OCI-LY1 (cell line): ENCODE results near the gene ADAMTS9.

Experiments
- CTCF ChIP-seq: fragments of 200-600 bp; sonication (generic), shearing (Covaris generic); IDR thresholded peaks from 2 replicates; pipeline ENCODE4 v1.5.1; 2017; ENCODE audit warnings: mild to moderate bottlenecking, antibody characterized with exemption, low read length, moderate library complexity, mixed read lengths
- EZH2 ChIP-seq: fragments of 200-600 bp; sonication (generic), shearing (Covaris generic); IDR thresholded peaks from 2 replicates; pipeline ENCODE4 v1.8.0; 2017; ENCODE audit warnings: borderline replicate concordance, mixed run types, mild to moderate bottlenecking, antibody characterized with exemption, low read length, moderate library complexity, mixed read lengths

GRCh38 chr3:64494526-64494925 lies 193.3 kb downstream of the ADAMTS9 start:
- TF ChIP-seq CTCF (no peak), EZH2 (no peak)
